H1 (cell line): Measurements from ENCODE around the gene ANAPC5. TPM values are rescaled to one million over a fixed set of nuclear protein-coding genes. Genes with fewer than 3 reads are reported as not detected.
"Not testable (repeated sequence)": the region's sequence is repeated elsewhere in the genome, so short reads cannot be mapped to it uniquely, and the experiment has no call there.

ENCODE experiments used
- CTCF ChIA-PET: fragments of 300-600 bp; sonication (Branson Sonifier 250); formaldehyde crosslinking; loops from one replicate; lab custom pipeline; 2021; ENCODE audit not compliant: partially characterized antibody; lab: Charles Lee
- POLR2A ChIA-PET: fragments of 300-600 bp; sonication (Branson Sonifier 250); formaldehyde crosslinking; loops from one replicate; lab custom pipeline; 2021; ENCODE audit warnings: inconsistent platforms; ENCODE audit not compliant: partially characterized antibody; lab: Charles Lee
- DNase-seq, 2 experiments: peaks; one replicate each; pipeline versions ENCODE4 v3.0.0 to v3.0.0-alpha.2; 2010 to 2022; ENCODE audit warnings: low spot score in 2 of 2, low read depth in 1 of 2, mixed read lengths in 1 of 2
- FAIRE-seq: peaks from 2 replicates; lab custom pipeline; 2011; peaks lifted over from hg19 to GRCh38; lab: Jason Lieb, UNC
- H2AFZ ChIP-seq: 2 replicates; pipeline ENCODE4 v1.8.1; 2012; ENCODE audit warnings: low read length, inconsistent platforms
- H2AK5ac ChIP-seq: 2 replicates; pipeline ENCODE4 v1.6.1; 2013; ENCODE audit warnings: low read depth, low read length
- H2BK120ac ChIP-seq: replicated peaks from 2 replicates; pipeline ENCODE3; 2013; ENCODE audit warnings: low read depth, low read length, inconsistent platforms
- H2BK12ac ChIP-seq: 2 replicates; pipeline ENCODE4 v1.6.1; 2013; ENCODE audit warnings: low read depth, low read length
- H2BK15ac ChIP-seq: 2 replicates; pipeline ENCODE4 v1.6.1; 2013; ENCODE audit warnings: low read length
- H2BK20ac ChIP-seq: 2 replicates; pipeline ENCODE4 v1.6.1; 2013; ENCODE audit warnings: low read length
- H2BK5ac ChIP-seq: 2 replicates; pipeline ENCODE4 v1.6.1; 2013; ENCODE audit warnings: low read depth, low read length
- H3K14ac ChIP-seq: 2 replicates; pipeline ENCODE4 v1.6.1; 2013; ENCODE audit warnings: inconsistent platforms; ENCODE audit not compliant: insufficient read length
- H3K18ac ChIP-seq: 2 replicates; pipeline ENCODE4 v1.6.1; 2013; ENCODE audit warnings: low read length; ENCODE audit errors: extremely low read depth
- H3K23ac ChIP-seq: 2 replicates; pipeline ENCODE4 v1.6.1; 2013; ENCODE audit warnings: inconsistent platforms; ENCODE audit not compliant: insufficient read length
- H3K23me2 ChIP-seq: 2 replicates; pipeline ENCODE4 v1.6.1; 2013; ENCODE audit warnings: low read depth, low read length
- H3K27ac ChIP-seq: 2 replicates; pipeline ENCODE4 v1.6.1; 2011; ENCODE audit warnings: low read depth, low read length, inconsistent platforms
- H3K27me3 ChIP-seq, 4 experiments: replicated peaks in 1 of 4; 1 replicate in 1 of 4; 2 replicates in 3 of 4; pipeline versions ENCODE4 v1.6.1 to v1.8.1; 2011 to 2013; ENCODE audit warnings: low read length in 3 of 4, mild to moderate bottlenecking in 3 of 4, inconsistent platforms in 2 of 4, mixed read lengths in 2 of 4, moderate library complexity in 1 of 4; ENCODE audit not compliant: control insufficient read depth in 3 of 4, insufficient read depth in 3 of 4; ENCODE audit errors: extremely low read depth in 1 of 4
- H3K36me3 ChIP-seq, 4 experiments: 2 replicates each; pipeline versions ENCODE4 v1.6.1 to v1.8.1; 2011 to 2013; ENCODE audit warnings: mild to moderate bottlenecking in 4 of 4, low read length in 3 of 4, moderate library complexity in 2 of 4, control low read depth in 1 of 4, inconsistent platforms in 1 of 4; ENCODE audit not compliant: insufficient read depth in 4 of 4, control insufficient read depth in 2 of 4
- H3K4ac ChIP-seq: replicated peaks from 2 replicates; pipeline ENCODE3; 2013; ENCODE audit warnings: low read length, low read depth, mixed read lengths, inconsistent platforms; ENCODE audit not compliant: insufficient read length
- H3K4me1 ChIP-seq, 4 experiments: replicated peaks in 1 of 4; 1 replicate in 1 of 4; 2 replicates in 3 of 4; pipeline versions ENCODE4 v1.6.1 to v1.8.1; 2011 to 2013; ENCODE audit warnings: low read length in 3 of 4, inconsistent platforms in 2 of 4, mixed read lengths in 1 of 4; ENCODE audit not compliant: insufficient read depth in 4 of 4, control insufficient read depth in 3 of 4
- H3K4me2 ChIP-seq, 2 experiments: 2 replicates each; pipeline versions ENCODE4 v1.6.1 to v1.8.1; 2011 to 2013; ENCODE audit warnings: low read depth in 2 of 2, low read length in 2 of 2, control low read depth in 1 of 2, inconsistent platforms in 1 of 2, mild to moderate bottlenecking in 1 of 2; ENCODE audit not compliant: insufficient read depth in 1 of 2
- H3K4me3 ChIP-seq, 4 experiments: fragments of 200-600, 300-600 bp in 1 of 4; sonication (generic), shearing (Covaris generic), sonication (Bioruptor Twin) in 1 of 4; 2 replicates each; pipeline versions ENCODE4 v1.5.1 to v1.8.1; 2011 to 2016; ENCODE audit warnings: low read length in 4 of 4, low read depth in 3 of 4, control low read depth in 2 of 4, inconsistent platforms in 2 of 4, mild to moderate bottlenecking in 2 of 4, mixed read lengths in 1 of 4, moderate library complexity in 1 of 4; ENCODE audit not compliant: insufficient read depth in 2 of 4; ENCODE audit errors: extremely low read depth in 1 of 4
- H3K56ac ChIP-seq: replicated peaks from 2 replicates; pipeline ENCODE3; 2013; ENCODE audit warnings: low read depth, mild to moderate bottlenecking, mixed read lengths, low read length, inconsistent platforms; ENCODE audit not compliant: insufficient read length
- H3K79me1 ChIP-seq: 2 replicates; pipeline ENCODE4 v1.6.1; 2013; ENCODE audit warnings: low read depth, low read length, control low read depth
- H3K79me2 ChIP-seq, 2 experiments: 2 replicates each; pipeline versions ENCODE4 v1.6.1 to v1.8.1; 2012 to 2013; ENCODE audit warnings: low read length in 2 of 2, mild to moderate bottlenecking in 2 of 2, inconsistent platforms in 1 of 2; ENCODE audit not compliant: insufficient read depth in 2 of 2, control insufficient read depth in 1 of 2
- H3K9ac ChIP-seq, 4 experiments: replicated peaks in 1 of 4; 1 replicate in 1 of 4; 2 replicates in 3 of 4; pipeline versions ENCODE4 v1.6.1 to v1.8.1; 2011 to 2013; ENCODE audit warnings: low read depth in 3 of 4, low read length in 3 of 4, control low read depth in 2 of 4, mild to moderate bottlenecking in 2 of 4, moderate library complexity in 2 of 4, inconsistent platforms in 1 of 4; ENCODE audit errors: extremely low read depth in 1 of 4
- H3K9me3 ChIP-seq, 2 experiments: 2 replicates each; pipeline versions ENCODE4 v1.6.1 to v1.8.1; 2012 to 2013; ENCODE audit warnings: mild to moderate bottlenecking in 2 of 2, moderate library complexity in 2 of 2, control low read depth in 1 of 2, inconsistent platforms in 1 of 2, low read depth in 1 of 2, low read length in 1 of 2, mixed read lengths in 1 of 2; ENCODE audit not compliant: insufficient read depth in 2 of 2
- H4K20me1 ChIP-seq, 2 experiments: replicated peaks in 1 of 2; 2 replicates each; pipeline versions ENCODE3 to v1.8.1; 2011 to 2013; ENCODE audit warnings: inconsistent platforms in 2 of 2, low read length in 2 of 2, mild to moderate bottlenecking in 1 of 2; ENCODE audit not compliant: insufficient read depth in 2 of 2, control insufficient read depth in 1 of 2
- H4K5ac ChIP-seq: 2 replicates; pipeline ENCODE4 v1.6.1; 2013; ENCODE audit warnings: low read length, low read depth, mixed read lengths, inconsistent platforms; ENCODE audit not compliant: insufficient read length
- H4K8ac ChIP-seq: 2 replicates; pipeline ENCODE4 v1.8.0; 2013; ENCODE audit warnings: mild to moderate bottlenecking, moderate library complexity, low read length, inconsistent platforms; ENCODE audit not compliant: insufficient read depth; ENCODE audit errors: extremely low read depth
- H4K91ac ChIP-seq: replicated peaks from 2 replicates; pipeline ENCODE3; 2013; ENCODE audit warnings: low read length, mixed read lengths, inconsistent platforms; ENCODE audit not compliant: insufficient read length
- WGBS, 2 experiments: shearing (Covaris generic) in 1 of 2; methylation state at CpG; one replicate each; pipeline versions ENCODE4 v1.1.6 to v1.1.7; 2013 to 2015; ENCODE audit warnings: low lambda C conversion rate in 2 of 2, mixed read lengths in 2 of 2, inconsistent platforms in 1 of 2, low coverage in 1 of 2, missing lambda C conversion rate in 1 of 2; ENCODE audit not compliant: insufficient replicate concordance in 2 of 2, insufficient coverage in 1 of 2, insufficient read length in 1 of 2; ENCODE audit errors: extremely low coverage in 1 of 2, missing lambda C conversion rate in 1 of 2; 5-methylcytosine and 5-hydroxymethylcytosine counted together
- polyA plus RNA-seq, 7 experiments: library from polyadenylated mRNA; depleted of rRNA in 3 of 7; stranded (reverse) in 5 of 7; unstranded in 2 of 7; fragments of >200 nt in 5 of 7; fragments of 200-250 nt in 2 of 7; gene quantifications; 1 replicate in 5 of 7; 2 replicates in 1 of 7; 4 replicates in 1 of 7; pipeline versions ENCODE4 v1.2.1 to v1.2.3, GENCODE V29; 2011 to 2013; ENCODE audit warnings: missing spikeins in 2 of 7, mixed read lengths in 2 of 7
- total RNA-seq: library from RNA; stranded (reverse); fragmentation: NEBNext Ultra II Directional; extraction: Animal tissue kit (Norgen Biotek cat#: 25700); gene quantifications from 2 replicates; pipeline ENCODE4 v1.2.1, GENCODE V29; 2021

The ANAPC5 gene
- total and polyA plus RNA-seq, 2 of the 8 experiments (the other 6 are each of a cell fraction or from before 2014, with no cell fraction given): 103 to 127 TPM

GRCh38 chr12:121310231-121310630 is 42.0 kb downstream of the ANAPC5 start:
- WGBS, 2 experiments: 100% methylated on average over 1 of the region's 1 CpG; no CpG with 5 or more reads in 1 of the 2 experiments
- H3K23me2 ChIP-seq: not testable (repeated sequence)

GRCh38 chr12:121307397-121307796 is 44.8 kb downstream of the ANAPC5 start:
- POLR2A ChIA-PET: interaction anchor here (2.2 to 2.4 kb wide), 2 partner anchors 10 kb away, joined by 10 to 11 read pairs; partner anchors contain the start of gene CAMKK2
- WGBS, 2 experiments: 92% methylated on average over 8 of the region's 8 CpGs; no CpG with 5 or more reads in 1 of the 2 experiments
- H3K14ac ChIP-seq: not testable (repeated sequence)

More at GRCh38 chr12:121310231-121310630, 42.0 kb downstream of the ANAPC5 start:
- H3K27me3 ChIP-seq, H2AFZ ChIP-seq, H3K56ac ChIP-seq, H4K5ac ChIP-seq, H3K18ac ChIP-seq, H4K91ac ChIP-seq, H3K4me2 ChIP-seq, H3K9me3 ChIP-seq, H2BK15ac ChIP-seq, H3K4ac ChIP-seq, H3K27ac ChIP-seq, H2BK5ac ChIP-seq, H2BK120ac ChIP-seq, H3K14ac ChIP-seq, H4K8ac ChIP-seq, H3K79me1 ChIP-seq, H3K4me3 ChIP-seq, DNase-seq, H4K20me1 ChIP-seq, H2BK12ac ChIP-seq, H3K23ac ChIP-seq, H2BK20ac ChIP-seq, H3K9ac ChIP-seq, H3K4me1 ChIP-seq, H2AK5ac ChIP-seq, H3K79me2 ChIP-seq, FAIRE-seq: not testable (repeated sequence)
- ChIA-PET CTCF (interaction anchor here (0.7 to 1.4 kb wide), 3 partner anchors 23 to 434 kb away, joined by 3 to 7 read pairs (median 3); no protein-coding TSS in a partner anchor), POLR2A (interaction anchor here (1.4 kb wide), 1 partner anchor 19 kb away, joined by 4 read pairs; no protein-coding TSS in a partner anchor)
- peaks cover 2 to 18% (median 8%) of the 10 kb centered on the region in 4 experiments; a peak in 5 of 8 replicates for H3K36me3 ChIP-seq

More at GRCh38 chr12:121307397-121307796, 44.8 kb downstream of the ANAPC5 start:
- not testable (repeated sequence) for H2BK15ac ChIP-seq, H3K23me2 ChIP-seq, H4K20me1 ChIP-seq, H3K9me3 ChIP-seq, H2BK5ac ChIP-seq, H3K27me3 ChIP-seq, H2AK5ac ChIP-seq, H3K4me1 ChIP-seq, H4K91ac ChIP-seq, FAIRE-seq, H3K79me2 ChIP-seq, H3K9ac ChIP-seq, H3K56ac ChIP-seq, DNase-seq, H3K23ac ChIP-seq, H2BK120ac ChIP-seq, H2BK20ac ChIP-seq, H3K4me2 ChIP-seq, H3K4ac ChIP-seq, H3K79me1 ChIP-seq, H3K4me3 ChIP-seq, H2BK12ac ChIP-seq, H3K18ac ChIP-seq, H3K27ac ChIP-seq, H2AFZ ChIP-seq, H4K8ac ChIP-seq, H4K5ac ChIP-seq
- CTCF ChIA-PET: interaction anchor here (0.7 to 1.2 kb wide), 3 partner anchors 11 to 158 kb away, joined by 3 to 4 read pairs (median 3); no protein-coding TSS in a partner anchor
- peaks cover 2 to 18% (median 8%) of the 10 kb centered on the region in 4 experiments; a peak in 5 of 8 replicates for H3K36me3 ChIP-seq
